Fibroblast of upper back skin (primary cell): ENCODE data around the gene CEACAM3.
A peak's percentile ranks its signal among the peaks of the same experiment; 100 is the strongest.
"Not testable (repeated sequence)": the region's sequence is repeated elsewhere in the genome, so short reads cannot be mapped to it uniquely, and the experiment has no call there.

Experiments
- DNase-seq: peaks from one replicate; pipeline ENCODE4 v3.0.0-alpha.2; 2013

The CEACAM3 gene

DNA sequence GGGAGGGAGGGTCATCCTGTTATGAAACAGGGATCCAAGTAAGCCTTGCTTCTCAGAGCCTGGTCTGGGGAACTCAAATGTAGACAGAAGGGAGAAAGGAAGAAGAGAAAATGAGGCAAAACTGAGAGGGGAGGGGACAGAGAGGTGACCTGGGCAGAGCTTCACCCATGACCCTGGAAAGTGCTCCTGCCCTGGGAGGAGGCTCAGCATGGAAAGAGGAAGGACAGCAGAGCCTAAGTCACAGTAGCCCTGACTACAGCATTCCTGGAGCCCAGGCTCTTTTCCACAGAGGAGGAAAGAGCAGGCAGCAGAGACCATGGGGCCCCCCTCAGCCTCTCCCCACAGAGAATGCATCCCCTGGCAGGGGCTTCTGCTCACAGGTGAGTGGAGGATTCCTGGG lies at the start of gene CEACAM3:
Gene CEACAM3, plus strand, starts transcription at position 226 of the 400 bp plus-strand sequence. Its CDS starts 91 bp downstream, at position 317.
- no peak for DNase-seq

- DNase-seq = peak; percentile 16
Observed at GRCh38 chr19:41746593-41747227, 49.7 kb upstream of the CEACAM3 start.

- no peak for DNase-seq
Observed at GRCh38 chr19:41748012-41748411, 48.4 kb upstream of the CEACAM3 start.

DNA sequence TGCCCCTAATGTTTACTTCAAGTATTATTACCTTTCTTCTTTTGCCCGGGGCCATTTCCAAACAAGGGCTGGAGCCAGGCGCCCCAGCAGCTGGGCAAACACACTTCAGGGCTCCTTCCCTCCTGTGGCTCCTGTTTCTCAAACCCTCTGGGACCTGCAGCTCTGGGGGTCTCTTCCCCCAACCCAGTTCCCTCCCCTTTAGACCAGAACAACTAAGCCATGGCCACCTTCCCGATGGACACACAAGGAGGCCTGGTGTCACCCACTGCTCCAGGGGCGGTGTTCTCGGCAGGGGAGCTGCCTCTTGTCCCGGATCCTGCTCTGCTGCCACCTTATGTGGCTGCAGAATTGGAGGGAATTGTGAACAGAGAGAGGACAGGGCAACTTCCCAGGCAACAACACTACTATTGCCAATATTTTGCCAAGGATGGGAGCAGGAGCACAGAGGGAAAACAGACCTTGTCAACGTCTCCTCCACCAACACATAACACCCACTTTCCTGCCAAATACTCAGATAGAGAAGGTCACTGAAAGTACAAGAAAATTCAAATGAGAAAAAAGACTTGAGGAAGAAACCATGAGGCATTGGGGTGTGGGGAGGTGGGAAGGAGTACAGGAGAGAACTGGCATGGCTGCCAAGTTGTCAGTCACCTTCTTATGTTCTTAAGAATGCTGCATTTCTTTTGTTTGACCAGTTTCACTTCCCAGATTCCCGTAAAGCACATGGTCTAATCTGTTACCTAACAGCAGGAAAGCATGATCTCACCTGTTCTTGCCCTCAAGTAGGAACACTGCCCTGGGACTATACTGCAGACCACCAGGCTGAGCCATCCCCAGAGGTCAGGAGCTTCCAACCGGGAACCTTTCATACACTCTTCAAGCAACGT lies 45.9 kb upstream of the CEACAM3 start:
- not testable (repeated sequence) for DNase-seq

GRCh38 chr19:41753159-41753558 lies 43.2 kb upstream of the CEACAM3 start:
- no peak for DNase-seq

GRCh38 chr19:41753936-41754529 lies 42.4 kb upstream of the CEACAM3 start:
- DNase-seq = peak; percentile 6

DNA sequence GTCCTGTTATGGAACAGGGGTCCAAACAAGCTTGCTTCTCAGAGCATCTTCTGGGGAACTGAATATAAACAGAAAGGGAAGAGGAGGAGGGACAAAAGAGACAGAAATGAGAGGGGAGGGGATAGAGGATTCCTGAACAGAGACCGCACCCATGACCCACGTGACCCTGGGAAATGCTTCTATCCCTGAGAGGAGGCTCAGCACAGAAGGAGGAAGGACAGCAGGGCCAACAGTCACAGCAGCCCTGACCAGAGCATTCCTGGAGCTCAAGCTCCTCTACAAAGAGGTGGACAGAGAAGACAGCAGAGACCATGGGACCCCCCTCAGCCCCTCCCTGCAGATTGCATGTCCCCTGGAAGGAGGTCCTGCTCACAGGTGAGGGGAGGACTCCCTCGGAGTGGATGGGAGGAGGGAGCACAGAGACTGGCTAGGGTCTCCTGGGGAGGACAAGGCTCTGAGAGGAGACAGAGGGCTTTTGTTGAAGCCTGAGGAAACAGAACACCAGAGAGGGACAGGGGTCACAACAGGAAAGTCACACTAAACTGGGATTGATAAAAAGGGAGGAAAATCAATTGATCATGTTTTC lies 41.0 kb upstream of the CEACAM3 start, which contains the start of gene CEACAM6:
Gene CEACAM6, plus strand, starts transcription at position 203 of the 586 bp plus-strand sequence. Its CDS starts 109 bp downstream, at position 312.
- DNase-seq = no peak

- no peak for DNase-seq
Observed at GRCh38 chr19:41758846-41759245, 37.5 kb upstream of the CEACAM3 start.

- DNase-seq = no peak
Observed at GRCh38 chr19:41767115-41767514, 29.3 kb upstream of the CEACAM3 start.

DNA sequence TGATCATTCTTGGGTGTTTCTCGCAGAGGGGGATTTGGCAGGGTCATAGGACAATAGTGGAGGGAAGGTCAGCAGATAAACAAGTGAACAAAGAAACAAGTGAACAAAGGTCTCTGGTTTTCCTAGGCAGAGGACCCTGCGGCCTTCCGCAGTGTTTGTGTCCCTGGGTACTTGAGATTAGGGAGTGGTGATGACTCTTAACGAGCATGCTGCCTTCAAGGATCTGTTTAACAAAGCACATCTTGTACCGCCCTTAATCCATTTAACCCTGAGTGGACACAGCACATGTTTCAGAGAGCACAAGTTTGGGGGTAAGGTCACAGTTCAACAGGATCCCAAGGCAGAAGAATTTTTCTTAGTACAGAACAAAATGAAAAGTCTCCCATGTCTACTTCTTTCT lies 28.3 kb upstream of the CEACAM3 start:
- not testable (repeated sequence) for DNase-seq

DNA sequence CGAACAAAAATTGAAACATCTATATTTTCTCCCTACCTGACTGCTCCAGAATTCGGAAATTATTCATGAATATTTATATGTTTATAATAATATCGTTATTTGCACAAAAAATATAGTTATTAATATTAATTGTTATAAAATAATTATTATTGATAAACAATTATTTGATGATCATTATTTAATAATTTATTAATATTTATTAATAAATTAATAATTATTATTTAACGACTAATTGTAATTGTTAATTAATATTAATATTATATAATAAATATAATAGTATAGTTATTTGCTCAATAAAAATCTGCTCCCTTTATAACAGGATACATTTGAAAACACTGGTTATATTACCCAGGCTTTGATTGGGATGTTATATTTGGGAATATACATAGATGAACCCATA lies 26.8 kb upstream of the CEACAM3 start:
- DNase-seq = no peak

DNA sequence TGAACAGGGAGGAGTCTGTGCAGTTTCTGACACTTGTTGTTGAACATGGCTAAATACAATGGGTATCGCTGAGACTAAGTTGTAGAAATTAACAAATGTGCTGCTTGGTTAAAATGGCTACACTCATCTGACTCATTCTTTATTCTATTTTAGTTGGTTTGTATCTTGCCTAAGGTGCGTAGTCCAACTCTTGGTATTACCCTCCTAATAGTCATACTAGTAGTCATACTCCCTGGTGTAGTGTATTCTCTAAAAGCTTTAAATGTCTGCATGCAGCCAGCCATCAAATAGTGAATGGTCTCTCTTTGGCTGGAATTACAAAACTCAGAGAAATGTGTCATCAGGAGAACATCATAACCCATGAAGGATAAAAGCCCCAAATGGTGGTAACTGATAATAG lies 25.0 kb upstream of the CEACAM3 start:
- DNase-seq = no peak

GRCh38 chr19:41774515-41774980 lies 21.8 kb upstream of the CEACAM3 start:
- DNase-seq = no peak

DNA sequence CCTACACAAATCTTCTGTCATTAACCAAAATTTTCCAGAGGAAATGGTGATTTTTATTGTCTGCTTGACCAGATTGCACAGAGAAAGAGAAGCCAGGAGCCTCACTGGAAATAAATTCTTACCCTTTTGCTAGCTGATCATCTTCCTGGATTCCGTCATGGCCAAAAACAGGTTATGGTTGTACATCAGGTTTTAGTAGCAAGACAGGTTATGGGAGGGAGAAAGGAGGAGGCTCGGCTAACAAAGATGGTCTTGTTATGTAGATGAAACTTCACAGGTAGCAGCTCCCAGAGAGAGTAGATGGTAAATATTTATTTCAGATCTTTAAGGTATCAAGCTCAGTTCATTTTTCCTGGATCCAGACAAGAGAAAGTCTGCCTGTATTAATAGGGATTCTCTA lies 19.7 kb upstream of the CEACAM3 start:
- DNase-seq = no peak

DNA sequence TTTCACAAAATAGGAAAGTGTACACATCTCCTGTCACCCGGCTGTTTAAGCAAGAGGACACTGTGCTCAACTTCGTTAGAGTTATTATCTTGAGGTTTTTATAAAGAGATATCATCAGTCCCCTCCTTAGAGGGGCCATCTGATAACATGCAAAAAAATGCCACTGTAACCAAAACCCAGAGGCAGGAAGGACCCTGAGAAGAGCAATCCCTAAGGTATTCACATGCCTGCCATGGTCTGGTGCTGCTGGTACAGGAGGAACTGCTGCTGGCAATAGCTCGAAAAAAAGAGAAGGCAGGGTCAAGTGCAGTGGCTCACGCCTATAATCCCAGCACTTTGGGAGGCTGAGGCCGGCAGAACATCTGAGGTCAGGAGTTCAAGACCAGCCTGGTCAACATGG lies 12.8 kb upstream of the CEACAM3 start:
- no peak for DNase-seq

GRCh38 chr19:41784312-41784711 lies 12.1 kb upstream of the CEACAM3 start:
- DNase-seq = no peak

DNA sequence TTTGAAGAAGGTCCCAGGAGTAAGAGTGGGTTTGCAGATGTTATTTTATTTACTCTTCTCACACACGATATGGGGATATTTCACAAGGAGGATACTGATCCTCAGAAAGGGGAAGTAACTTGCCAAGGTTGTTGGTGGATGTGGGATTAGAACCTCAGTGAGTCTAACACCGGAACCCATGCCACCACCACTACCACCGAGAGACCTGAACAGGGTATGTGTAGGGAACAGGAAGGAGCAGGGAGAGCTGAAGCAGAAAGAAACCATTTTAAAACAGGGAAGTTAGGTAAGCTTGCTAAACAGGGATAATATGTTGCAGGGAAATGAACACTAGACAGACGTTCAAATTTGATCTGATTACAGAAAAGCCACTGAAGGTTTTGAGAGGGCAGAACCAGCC lies 11.6 kb upstream of the CEACAM3 start:
- DNase-seq = no peak

GRCh38 chr19:41785653-41786052 lies 10.7 kb upstream of the CEACAM3 start:
- peak; percentile 58 for DNase-seq

DNA sequence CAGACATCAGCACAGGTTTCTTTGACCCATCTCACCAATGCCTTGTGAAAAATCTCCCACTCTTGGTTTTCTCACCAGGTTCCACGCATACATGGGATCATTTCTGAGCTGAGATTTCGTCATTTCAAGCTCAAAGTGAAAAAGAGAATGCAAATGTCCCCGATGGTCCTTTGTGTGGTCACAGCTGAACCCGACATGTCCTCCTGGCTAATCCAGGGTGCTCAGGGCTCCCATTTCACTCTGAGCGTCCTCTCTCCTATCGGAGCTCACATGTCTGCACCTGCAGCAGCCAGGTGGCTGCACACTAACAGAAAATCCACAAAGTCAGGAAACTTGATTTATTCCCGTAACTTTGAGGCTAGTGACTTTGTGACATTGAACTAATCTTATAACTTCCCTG lies 9.3 kb upstream of the CEACAM3 start:
- DNase-seq = no peak

DNA sequence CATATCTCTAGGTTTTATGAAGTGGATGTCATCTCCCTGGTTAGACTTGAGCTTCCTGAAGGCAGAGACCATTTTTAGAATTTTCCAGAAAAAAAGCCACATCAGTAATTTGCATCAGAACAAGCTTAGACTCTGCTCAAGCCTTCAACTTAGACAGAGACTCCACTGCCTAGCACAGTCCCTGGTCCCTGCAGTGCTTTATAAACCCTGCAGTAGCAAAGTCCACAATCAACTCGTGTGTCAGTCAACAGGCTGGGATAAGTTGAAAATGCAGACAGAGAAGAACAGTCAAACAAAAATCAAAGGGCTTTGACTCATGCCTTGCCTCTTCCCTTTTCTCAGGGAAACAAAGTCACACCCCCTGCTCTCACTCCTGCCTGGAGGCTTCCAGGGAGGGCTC lies 7.9 kb upstream of the CEACAM3 start:
- not testable (repeated sequence) for DNase-seq

- not testable (repeated sequence) for DNase-seq
Observed at GRCh38 chr19:41789053-41789452, 7.3 kb upstream of the CEACAM3 start.

DNA sequence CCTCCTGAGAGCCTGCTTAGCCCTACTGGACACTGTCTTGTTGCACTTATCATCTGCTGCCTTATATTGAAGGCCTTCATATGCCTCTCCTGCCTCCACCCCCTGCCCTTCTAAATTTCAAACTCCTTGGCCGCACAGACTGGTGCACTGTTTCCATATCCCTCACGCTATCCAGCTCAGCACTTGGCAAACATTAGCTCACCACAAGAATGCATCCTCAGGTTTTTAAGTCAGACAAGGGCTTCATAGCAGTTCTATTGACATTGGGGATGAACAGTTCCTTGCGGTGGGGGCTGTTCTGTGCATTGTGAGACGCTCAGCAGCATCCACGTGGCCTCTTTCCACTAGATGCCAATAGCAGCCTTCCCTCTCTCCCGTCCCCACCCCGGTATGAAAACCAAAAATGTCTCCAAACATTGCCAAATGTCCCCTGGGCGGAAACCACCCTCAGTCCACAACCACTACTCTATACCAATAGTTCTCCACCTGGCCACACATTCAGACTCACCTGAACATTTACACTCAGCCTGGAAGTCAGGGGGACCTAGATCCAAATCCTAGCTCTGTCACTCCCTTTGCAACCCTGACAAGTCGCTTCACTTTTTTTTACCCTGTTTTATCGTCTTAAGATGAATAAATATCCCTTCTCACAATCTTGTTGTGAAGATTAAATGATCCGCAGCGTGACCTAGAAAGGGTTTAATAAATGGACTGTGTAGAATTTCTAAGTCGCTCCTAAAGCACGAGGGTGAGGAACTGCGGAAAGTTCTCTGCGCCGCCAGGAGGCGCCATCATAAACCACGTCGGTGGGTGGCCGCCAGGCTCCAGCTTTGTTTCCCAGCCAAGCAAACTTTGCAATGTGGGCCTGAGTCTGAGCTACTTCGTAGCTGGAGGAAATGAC lies 3.6 kb upstream of the CEACAM3 start:
- DNase-seq = peak; percentile 53
